GM20000 (cell line): ENCODE measurements around the gene ANKFN1.

Experiments
- DNase-seq: peaks from one replicate; pipeline ENCODE4 v3.0.0; 2012; ENCODE audit warnings: low spot score
- TF ChIP-seq, protein P1 (sequence below): IDR thresholded peaks from 2 replicates; pipeline ENCODE4 v1.5.1; 2012; ENCODE audit warnings: mild to moderate bottlenecking, control low read depth; ENCODE audit errors: extremely low read depth, missing control alignments

The ANKFN1 gene

DNA sequence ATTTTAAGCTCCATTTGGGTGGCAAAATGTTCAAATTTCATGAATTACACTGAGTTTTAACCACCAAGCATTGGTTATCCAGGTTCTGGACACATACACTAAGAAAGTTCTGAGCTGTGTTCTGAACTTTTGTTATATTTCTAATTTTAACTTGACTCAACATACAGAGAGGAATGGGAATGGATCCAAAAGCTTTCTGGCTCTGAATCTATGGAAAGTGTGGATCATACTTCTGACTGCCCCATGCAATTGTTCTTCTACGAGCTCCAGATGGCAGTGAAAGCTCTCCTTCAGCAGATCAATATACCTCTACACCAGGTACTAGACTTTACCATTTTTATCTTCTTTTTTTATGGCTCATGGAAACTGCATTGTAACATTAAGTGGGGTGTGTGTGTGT, 327.2 kb downstream of the ANKFN1 start:
- TF ChIP-seq, protein P1, sequence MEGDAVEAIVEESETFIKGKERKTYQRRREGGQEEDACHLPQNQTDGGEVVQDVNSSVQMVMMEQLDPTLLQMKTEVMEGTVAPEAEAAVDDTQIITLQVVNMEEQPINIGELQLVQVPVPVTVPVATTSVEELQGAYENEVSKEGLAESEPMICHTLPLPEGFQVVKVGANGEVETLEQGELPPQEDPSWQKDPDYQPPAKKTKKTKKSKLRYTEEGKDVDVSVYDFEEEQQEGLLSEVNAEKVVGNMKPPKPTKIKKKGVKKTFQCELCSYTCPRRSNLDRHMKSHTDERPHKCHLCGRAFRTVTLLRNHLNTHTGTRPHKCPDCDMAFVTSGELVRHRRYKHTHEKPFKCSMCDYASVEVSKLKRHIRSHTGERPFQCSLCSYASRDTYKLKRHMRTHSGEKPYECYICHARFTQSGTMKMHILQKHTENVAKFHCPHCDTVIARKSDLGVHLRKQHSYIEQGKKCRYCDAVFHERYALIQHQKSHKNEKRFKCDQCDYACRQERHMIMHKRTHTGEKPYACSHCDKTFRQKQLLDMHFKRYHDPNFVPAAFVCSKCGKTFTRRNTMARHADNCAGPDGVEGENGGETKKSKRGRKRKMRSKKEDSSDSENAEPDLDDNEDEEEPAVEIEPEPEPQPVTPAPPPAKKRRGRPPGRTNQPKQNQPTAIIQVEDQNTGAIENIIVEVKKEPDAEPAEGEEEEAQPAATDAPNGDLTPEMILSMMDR, result no peak
- no peak for DNase-seq

DNA sequence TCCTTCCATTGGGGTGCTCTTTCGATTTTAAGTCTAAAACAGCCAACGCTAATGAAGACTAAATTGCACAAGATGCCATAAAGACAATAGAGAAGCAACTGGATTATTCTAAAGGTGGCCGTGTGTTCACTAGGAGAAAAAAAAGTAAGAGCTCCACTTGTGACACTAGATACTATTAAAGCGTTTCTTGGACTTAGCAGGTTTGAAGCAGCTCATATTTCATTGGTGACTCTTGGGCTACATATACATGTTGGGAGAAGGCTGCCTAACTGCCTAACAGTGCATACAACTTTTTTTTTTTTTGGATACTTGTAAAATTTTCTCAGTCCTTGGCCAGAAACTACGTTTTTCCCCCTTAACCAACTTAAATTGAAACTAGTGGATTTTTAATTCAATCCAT, 328.4 kb downstream of the ANKFN1 start:
- TF ChIP-seq, protein P1, result no peak
- DNase-seq, result no peak

DNA sequence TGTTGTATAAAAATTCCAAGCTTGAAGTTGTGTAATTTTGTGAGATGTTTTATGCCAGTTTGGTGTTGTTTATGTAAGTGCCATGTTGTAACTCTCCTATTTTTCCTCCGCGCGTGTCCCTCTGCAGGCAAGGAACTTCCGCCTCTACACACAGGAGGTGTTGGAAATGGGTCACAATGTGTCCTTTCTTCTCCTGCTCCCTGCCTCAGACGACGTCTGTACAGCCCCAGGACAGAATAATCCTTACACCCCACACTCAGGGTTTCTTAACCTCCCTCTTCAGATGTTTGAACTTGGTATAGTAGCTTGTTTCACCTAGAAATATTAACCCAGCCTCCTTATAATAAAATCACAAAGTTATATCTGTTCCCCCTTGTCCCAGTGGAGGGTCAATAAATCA, 329.0 kb downstream of the ANKFN1 start:
- no peak for DNase-seq
- TF ChIP-seq, protein P1, result no peak

DNA sequence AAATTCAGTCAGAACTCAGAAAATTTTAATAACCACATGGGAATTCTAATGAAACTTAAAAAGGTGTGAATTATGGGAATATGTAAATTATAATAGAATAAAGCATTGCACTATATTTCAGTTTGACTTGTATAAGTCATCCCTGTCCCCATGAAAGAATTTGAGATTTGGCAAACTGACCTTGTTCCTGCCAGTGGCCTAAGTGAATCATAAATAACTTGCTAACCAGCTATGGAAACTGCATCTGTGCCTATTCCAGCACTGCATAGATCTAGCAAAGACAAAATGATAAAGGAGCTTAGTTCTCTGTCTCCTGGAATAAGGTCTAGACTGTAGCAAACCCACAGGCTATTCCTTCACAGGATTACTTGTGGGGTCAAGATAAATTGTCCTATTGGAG, 333.5 kb downstream of the ANKFN1 start:
- no peak for DNase-seq
- TF ChIP-seq, protein P1, result no peak

DNA sequence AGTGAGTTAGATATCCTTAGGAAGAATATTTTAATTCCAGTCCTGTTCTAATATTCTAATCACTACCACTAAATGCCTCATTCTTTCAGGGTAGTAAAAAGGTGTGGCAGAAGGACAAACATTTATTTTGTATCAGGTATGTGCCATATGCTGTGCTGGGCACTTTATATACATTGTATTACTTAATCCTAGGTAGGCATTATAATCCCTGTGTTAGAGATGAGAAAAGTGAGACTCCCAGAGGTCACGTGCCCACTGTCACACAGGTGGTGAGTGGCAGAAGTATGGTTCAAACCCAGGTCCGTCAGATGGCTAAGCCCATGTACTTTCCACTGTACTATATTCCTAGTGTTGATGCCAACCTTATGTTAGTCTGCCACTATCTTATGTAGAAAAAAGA, 335.5 kb downstream of the ANKFN1 start:
- DNase-seq, result no peak
- TF ChIP-seq, protein P1, result no peak

DNA sequence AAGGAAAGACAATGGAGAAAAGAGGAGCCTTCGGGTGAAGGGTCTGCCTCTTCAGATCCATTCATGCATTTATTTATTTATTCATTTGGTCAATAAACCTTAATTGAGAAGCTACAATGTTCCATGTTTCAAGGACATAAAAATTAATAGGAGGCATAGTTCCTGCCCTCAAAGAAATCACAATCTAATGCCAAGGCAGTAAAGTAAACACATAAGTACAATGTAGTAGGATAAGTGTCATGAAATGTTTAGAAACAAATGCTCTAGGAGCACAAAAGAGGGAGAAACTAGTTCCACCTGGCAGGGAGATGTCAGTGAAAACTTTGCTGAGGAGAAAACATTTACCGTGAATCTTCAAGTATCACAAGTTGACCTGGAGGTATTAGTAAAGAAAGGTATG, 336.7 kb downstream of the ANKFN1 start:
- no peak for DNase-seq
- TF ChIP-seq, protein P1, result no peak

DNA sequence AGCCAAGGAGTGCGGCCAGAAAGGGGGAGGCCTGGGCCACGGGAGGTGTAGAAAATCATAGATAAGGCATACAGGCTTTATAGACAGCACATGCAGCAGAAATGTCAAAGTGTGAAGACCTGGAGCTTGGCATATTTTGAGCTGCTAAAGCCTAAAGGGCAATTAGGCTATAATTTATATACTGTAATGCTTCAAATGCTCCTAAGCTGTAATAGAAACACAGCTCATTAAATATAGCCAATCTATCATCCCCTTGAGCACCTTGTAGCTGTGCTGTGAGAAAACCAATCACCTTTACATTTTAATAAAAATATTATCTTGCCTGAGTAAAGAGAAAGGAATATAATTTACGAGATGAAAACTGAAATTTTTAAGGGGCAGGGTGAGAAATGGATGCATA, 342.3 kb downstream of the ANKFN1 start:
- TF ChIP-seq, protein P1, result no peak
- DNase-seq, result no peak
